Neural cell (in vitro differentiated cells): ENCODE measurements around the gene TIGD4.

Source experiments
- CTCF ChIP-seq: fragments of 450-650 bp; IDR thresholded peaks from 2 replicates; pipeline ENCODE4 v1.5.1; 2014; ENCODE audit warnings: antibody characterized with exemption, mild to moderate bottlenecking, moderate library complexity; ENCODE audit not compliant: poor library complexity, severe bottlenecking
- POLR2AphosphoS5 ChIP-seq: IDR thresholded peaks from 2 replicates; pipeline ENCODE4 v1.6.1; 2012
- RAD21 ChIP-seq: fragments of 450-650 bp; conservative IDR thresholded peaks from 2 replicates; pipeline ENCODE4 v1.6.1; 2014; ENCODE audit warnings: antibody characterized with exemption, mild to moderate bottlenecking, moderate library complexity
- SMC3 ChIP-seq: fragments of 450-650 bp; conservative IDR thresholded peaks from 2 replicates; pipeline ENCODE4 v1.6.1; 2014; ENCODE audit warnings: antibody characterized with exemption, mild to moderate bottlenecking, moderate library complexity; ENCODE audit not compliant: poor library complexity

DNA sequence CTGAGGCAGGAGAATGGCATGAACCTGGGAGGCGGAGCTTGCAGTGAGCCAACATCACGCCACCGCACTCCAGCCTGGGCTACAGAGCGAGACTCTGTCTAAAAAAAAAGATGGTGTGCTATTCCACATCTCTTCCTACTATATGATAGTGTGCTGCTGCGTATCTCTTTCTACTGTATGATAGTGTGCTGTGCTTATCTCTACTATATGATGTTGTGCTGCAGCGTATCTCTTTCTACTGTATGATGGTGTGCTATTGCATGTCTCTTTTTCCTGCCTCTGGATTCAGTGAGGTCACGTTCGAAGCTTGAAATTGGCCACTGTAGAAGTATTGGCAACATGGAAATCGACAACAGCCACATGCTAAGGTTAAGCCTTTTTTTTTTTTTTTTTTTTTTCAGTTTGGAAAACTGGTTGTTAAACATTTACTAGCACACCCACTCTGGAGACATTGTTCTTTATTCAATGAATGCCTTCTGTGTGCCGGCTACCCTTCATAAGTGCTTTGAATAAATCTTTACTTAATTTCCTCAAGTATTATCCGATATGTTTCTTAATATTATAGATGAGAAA is 31.3 kb upstream of the TIGD4 start:
- TF ChIP-seq CTCF (no peak), RAD21 (no peak), POLR2AphosphoS5 (no peak), SMC3 (no peak)
